ENCODE results near the gene ZXDC.

The ZXDC gene

DNA sequence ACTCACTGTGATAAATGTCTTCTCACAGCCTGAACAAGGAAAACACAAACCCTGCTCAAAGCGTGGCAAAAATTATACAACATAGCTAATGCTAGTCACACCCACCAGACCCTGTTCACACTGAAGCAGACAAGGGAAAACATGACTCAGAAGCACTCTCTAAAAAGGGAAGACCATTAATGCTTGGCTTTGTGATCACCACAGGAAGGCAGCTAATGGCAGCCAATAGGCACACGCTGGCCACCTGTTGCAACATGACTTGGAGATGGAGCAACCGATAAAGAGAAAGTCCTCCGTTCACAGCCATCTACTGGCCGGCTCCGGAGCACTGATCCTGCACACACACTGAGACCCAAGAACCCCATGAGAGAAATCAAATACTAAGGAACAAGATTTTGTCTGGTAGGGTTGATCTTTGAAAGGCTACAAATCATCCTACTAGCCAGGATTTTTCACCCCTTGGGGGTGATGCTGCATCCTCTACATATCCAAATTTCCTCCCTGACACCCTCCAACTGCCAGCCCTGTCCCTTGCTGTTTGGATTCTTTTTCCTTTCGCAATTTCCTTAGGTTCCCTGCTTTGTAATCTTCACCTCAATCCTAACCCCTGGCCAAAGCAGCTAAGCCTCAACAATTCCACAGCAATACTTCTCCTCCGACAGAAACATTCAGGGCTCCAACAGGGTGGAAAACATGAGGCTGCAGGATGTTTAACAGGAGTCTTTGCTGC, 3.2 kb downstream of the ZXDC start:
- DNase-seq (ENCODE audit: insufficient read length, low spot score) (no peak), FAIRE-seq (no peak)
- TF ChIP-seq, protein P1, sequence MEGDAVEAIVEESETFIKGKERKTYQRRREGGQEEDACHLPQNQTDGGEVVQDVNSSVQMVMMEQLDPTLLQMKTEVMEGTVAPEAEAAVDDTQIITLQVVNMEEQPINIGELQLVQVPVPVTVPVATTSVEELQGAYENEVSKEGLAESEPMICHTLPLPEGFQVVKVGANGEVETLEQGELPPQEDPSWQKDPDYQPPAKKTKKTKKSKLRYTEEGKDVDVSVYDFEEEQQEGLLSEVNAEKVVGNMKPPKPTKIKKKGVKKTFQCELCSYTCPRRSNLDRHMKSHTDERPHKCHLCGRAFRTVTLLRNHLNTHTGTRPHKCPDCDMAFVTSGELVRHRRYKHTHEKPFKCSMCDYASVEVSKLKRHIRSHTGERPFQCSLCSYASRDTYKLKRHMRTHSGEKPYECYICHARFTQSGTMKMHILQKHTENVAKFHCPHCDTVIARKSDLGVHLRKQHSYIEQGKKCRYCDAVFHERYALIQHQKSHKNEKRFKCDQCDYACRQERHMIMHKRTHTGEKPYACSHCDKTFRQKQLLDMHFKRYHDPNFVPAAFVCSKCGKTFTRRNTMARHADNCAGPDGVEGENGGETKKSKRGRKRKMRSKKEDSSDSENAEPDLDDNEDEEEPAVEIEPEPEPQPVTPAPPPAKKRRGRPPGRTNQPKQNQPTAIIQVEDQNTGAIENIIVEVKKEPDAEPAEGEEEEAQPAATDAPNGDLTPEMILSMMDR (IDR thresholded peaks at IDR 0.05; ENCODE audit: insufficient read depth, missing control alignments), result no peak

DNA sequence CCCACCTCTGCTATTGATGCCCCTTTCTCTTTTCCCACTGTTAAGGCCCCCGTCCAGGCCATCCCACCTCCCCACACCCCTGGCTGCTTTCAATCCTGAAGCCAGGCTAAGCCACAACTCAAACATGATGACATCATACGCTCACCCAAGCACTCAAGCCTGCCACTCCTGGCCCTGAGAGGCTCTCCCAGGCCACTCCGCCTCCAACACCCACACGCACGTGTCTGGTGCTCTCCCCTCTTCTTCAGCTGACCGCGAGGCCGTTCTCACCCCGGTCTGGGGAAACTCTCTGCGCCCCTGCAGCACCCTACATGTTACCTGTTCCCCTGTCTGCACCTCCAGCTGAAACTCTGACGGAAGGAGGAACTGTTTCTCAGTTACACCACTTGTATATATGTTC, 6.2 kb downstream of the ZXDC start:
- DNase-seq (ENCODE audit: insufficient read length, low spot score), result no peak
- TF ChIP-seq, protein P1 (IDR thresholded peaks at IDR 0.05; ENCODE audit: insufficient read depth, missing control alignments), result no peak
- FAIRE-seq, result no peak

DNA sequence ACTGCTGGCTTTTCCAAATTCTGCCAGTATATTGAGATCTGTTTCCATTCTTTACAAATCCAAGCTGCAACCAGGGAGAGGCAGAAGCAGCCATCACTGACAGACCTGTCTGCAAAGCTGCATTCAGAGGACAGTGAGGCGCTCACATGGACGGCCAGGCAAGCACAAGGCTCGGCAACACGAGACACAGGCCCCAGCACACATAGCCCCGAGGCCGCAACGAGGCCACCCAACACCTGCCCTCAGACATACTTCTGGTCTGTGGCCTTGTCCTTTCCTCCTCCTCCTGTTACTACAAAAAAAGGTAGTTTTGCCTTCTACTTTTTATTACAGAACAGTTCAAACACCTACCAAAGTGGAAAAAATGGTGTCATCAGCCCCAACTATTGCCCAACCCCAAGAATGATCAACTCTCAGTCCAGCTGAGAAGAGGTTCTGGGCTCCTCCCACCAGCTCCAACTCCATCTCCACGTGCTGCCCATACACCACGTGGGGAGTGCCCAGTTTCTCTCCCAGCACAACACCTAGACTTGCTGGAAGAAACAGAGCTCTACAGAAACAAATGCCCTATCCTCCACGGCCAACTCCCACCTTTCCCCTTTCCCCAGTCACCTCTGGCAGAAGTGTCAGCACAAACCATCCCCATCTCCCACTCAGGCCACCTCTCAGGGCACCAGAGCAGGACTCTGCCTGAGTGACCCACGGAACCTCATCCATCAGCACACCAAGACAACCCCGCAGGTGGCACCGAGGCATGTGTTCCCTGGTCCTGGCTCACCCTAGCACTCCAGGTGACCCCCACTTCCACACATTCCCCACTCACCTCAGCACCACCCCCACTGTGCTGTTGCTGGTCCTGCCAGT, 7.4 kb downstream of the ZXDC start:
- DNase-seq (ENCODE audit: insufficient read length, low spot score) (no peak), FAIRE-seq (no peak)
- TF ChIP-seq, protein P1 (IDR thresholded peaks at IDR 0.05; ENCODE audit: insufficient read depth, missing control alignments), result no peak

DNA sequence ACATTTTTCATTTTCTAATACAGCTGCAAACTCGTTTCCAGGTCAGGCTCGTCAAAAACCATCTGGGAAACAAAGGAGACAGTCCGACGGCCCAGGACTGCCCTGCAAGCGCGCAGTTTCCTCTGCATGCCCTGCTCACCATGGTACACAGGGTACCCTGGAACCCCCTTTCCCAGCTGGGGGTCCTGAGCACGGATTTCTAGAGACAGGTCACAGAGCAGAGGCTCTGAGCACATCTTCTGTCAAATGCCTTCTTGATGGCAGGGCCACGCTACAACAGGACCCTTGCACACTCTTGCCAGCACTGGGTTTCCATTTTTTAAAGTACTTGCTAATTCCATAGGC, 8.1 kb downstream of the ZXDC start:
- TF ChIP-seq, protein P1 (IDR thresholded peaks at IDR 0.05; ENCODE audit: insufficient read depth, missing control alignments), result no peak
- DNase-seq (ENCODE audit: insufficient read length, low spot score) (no peak), FAIRE-seq (no peak)

DNA sequence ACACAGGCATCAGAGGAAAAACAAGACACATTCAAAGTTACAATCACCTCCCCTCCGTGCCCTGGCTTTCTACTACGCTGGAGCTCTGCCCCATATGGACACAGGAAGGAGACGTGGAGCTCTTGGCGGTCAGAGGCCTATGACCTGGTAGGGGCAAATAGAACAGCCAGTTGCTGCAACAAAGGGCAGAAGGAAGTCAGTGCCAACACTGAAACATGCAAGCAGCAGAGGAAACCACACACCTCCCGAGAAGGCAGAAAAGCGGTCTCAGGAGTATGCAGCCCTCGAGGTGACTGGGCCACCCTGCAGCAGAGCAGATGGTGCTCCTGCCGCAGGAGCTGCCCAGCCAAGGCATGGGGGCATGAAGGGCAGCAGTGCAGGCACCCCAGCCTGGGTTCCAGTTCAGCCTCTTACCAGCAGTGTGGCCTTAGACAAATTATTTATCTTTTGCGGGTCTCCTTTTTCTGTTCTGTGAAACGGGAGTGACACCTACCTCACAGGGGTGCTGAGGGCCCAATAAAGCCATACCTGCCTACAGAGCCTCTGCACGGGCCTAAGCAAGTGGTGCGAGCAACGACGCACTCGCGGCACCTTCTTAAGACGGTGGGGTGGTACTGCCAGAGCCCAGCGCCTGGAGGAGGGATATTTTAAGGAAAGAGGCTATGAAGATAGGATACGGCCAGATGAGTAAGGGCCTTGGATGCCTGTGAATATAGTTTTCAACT, 8.6 kb downstream of the ZXDC start:
- TF ChIP-seq, protein P1 (IDR thresholded peaks at IDR 0.05; ENCODE audit: insufficient read depth, missing control alignments), result no peak
- FAIRE-seq (no peak), DNase-seq (ENCODE audit: insufficient read length, low spot score) (no peak)

DNA sequence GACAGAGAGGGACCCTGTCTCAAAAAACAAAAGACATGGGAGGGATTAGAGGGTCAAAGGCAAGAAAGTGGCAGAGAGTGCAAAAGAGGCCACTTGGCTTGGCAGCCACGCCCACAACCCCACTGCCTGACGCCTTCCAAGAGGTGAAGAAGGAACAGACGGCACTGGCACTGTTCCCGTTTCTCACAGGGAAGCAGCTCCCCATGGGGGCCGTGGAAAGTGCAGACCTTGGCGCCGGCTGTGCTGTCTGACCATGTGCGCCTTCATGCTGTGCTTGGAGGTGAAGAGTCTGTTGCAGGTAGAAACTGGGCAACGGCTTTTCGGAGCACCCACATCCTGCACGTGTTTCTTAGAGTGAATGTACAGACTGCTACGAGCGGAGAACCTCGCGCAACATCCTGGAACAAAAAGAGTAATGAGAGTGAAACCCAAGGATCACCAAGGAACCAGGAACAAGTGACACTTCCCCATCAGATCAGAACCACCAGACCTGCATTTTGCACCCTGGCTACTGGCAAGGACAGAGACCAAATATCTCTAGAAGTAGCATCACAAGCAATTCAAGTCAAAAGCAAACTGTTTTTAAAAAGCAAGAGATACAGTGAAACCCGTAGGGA, 9.7 kb downstream of the ZXDC start:
- FAIRE-seq (no peak), DNase-seq (ENCODE audit: insufficient read length, low spot score) (no peak)
- TF ChIP-seq, protein P1 (IDR thresholded peaks at IDR 0.05; ENCODE audit: insufficient read depth, missing control alignments), result no peak
